NCI-H2081 (cell line): Measurements from ENCODE around the gene LRMDA.

Source experiments
- DNase-seq, 2 experiments: peaks; one replicate each; lab custom pipeline; 2025; lab: John Stamatoyannopoulos, UW

The LRMDA gene

GRCh38 chr10:75640803-75641202, 209.4 kb downstream of the LRMDA start:
- DNase-seq = no peak

- no peak for DNase-seq
Observed at GRCh38 chr10:75643405-75643804, 212.0 kb downstream of the LRMDA start.

GRCh38 chr10:75643944-75644692, 212.7 kb downstream of the LRMDA start:
- DNase-seq = no peak

- DNase-seq = no peak
Observed at GRCh38 chr10:75645704-75646103, 214.3 kb downstream of the LRMDA start.

GRCh38 chr10:75646218-75646915, 214.9 kb downstream of the LRMDA start:
- DNase-seq = no peak

GRCh38 chr10:75646916-75647315, 215.5 kb downstream of the LRMDA start:
- DNase-seq = no peak

GRCh38 chr10:75647675-75648074, 216.3 kb downstream of the LRMDA start:
- DNase-seq = no peak

GRCh38 chr10:75648351-75648750, 216.9 kb downstream of the LRMDA start:
- DNase-seq = no peak

- DNase-seq = no peak
Observed at GRCh38 chr10:75648854-75649253, 217.4 kb downstream of the LRMDA start.

- DNase-seq = no peak
Observed at GRCh38 chr10:75649466-75649865, 218.0 kb downstream of the LRMDA start.

GRCh38 chr10:75650648-75651047, 219.2 kb downstream of the LRMDA start:
- no peak for DNase-seq

- no peak for DNase-seq
Observed at GRCh38 chr10:75651417-75651816, 220.0 kb downstream of the LRMDA start.

GRCh38 chr10:75652146-75652740, 220.8 kb downstream of the LRMDA start:
- no peak for DNase-seq

GRCh38 chr10:75653761-75654160, 222.3 kb downstream of the LRMDA start:
- DNase-seq = no peak

GRCh38 chr10:75654171-75654771, 222.8 kb downstream of the LRMDA start:
- no peak for DNase-seq

- no peak for DNase-seq
Observed at GRCh38 chr10:75654772-75655171, 223.3 kb downstream of the LRMDA start.

- no peak for DNase-seq
Observed at GRCh38 chr10:75655791-75656451, 224.5 kb downstream of the LRMDA start.

GRCh38 chr10:75657351-75657750, 225.9 kb downstream of the LRMDA start:
- no peak for DNase-seq

- no peak for DNase-seq
Observed at GRCh38 chr10:75658036-75658435, 226.6 kb downstream of the LRMDA start.

GRCh38 chr10:75658496-75658895, 227.1 kb downstream of the LRMDA start:
- DNase-seq = no peak

- DNase-seq = no peak
Observed at GRCh38 chr10:75658915-75659314, 227.5 kb downstream of the LRMDA start.

GRCh38 chr10:75660823-75661222, 229.4 kb downstream of the LRMDA start:
- no peak for DNase-seq
